ENCODE data around the gene PBRM1.

DNA sequence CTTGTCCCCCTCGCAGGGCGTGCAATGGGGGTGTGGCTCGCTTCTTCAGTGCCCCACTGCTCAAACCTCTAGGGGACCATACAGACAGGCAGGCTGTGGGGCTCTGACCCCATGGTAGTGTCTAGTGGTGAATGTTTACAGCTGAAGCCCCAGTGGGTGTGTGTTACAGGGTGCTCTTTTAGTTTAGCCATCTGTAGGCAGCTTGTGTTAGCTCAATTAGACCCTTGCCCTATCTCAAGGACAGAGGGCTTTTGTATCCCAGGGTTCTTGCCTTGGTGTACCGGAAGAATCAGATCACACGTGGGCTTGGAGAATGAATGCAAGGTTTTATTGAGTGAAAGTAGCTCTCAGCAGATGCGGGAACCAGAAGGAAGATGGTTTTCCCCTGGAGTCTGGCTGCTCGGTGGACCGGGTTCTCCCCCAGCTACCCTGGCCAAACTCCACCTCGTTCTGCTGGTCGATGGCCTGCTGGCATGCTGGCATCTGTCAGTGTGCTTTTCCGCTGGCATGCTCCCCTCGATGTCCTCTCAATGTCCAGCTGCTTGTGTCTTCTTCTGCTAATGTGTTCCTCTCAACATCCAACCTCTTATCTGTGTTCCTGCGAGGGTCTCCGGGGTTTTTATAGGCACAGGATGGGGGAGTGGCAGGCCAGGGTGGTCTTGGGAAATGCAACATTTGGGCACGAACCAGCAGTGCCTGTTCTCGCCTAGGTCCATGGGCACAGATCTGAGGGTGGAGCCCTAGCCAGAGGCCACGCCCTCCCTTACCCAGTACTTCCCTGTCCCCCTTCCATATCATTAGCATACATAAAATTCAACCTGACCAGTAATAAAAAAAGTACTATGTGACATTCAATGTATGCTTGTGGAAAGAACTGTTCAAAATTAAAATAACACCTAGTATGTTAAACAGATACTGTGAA is 26.8 kb upstream of the PBRM1 start:
- TF ChIP-seq, protein P1, sequence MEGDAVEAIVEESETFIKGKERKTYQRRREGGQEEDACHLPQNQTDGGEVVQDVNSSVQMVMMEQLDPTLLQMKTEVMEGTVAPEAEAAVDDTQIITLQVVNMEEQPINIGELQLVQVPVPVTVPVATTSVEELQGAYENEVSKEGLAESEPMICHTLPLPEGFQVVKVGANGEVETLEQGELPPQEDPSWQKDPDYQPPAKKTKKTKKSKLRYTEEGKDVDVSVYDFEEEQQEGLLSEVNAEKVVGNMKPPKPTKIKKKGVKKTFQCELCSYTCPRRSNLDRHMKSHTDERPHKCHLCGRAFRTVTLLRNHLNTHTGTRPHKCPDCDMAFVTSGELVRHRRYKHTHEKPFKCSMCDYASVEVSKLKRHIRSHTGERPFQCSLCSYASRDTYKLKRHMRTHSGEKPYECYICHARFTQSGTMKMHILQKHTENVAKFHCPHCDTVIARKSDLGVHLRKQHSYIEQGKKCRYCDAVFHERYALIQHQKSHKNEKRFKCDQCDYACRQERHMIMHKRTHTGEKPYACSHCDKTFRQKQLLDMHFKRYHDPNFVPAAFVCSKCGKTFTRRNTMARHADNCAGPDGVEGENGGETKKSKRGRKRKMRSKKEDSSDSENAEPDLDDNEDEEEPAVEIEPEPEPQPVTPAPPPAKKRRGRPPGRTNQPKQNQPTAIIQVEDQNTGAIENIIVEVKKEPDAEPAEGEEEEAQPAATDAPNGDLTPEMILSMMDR (IDR thresholded peaks at IDR 0.05): no peak
- TF ChIP-seq POLR2A (IDR thresholded peaks at IDR 0.05) (no peak), POLR2AphosphoS5 (IDR thresholded peaks at IDR 0.05) (no peak)
